Mammary epithelial cell (primary cell): ENCODE results near the gene CCNB1IP1.

Experiments used
- EZH2 ChIP-seq: IDR thresholded peaks from 2 replicates; pipeline ENCODE4 v1.6.1; 2012; ENCODE audit warnings: low read length, inconsistent platforms, borderline replicate concordance
- TF ChIP-seq, protein P1 (sequence below), 2 donors: IDR thresholded peaks in 1 of 2; conservative IDR thresholded peaks in 1 of 2; 2 replicates each; pipeline ENCODE4 v1.5.1; 2011 to 2012; ENCODE audit warnings: inconsistent platforms in 2 of 2, low read length in 2 of 2, mild to moderate bottlenecking in 2 of 2, control low read depth in 1 of 2, low read depth in 1 of 2; ENCODE audit not compliant: insufficient read depth in 1 of 2; ENCODE audit errors: extremely low read depth in 1 of 2

- TF ChIP-seq EZH2: no peak
- TF ChIP-seq, protein P1, sequence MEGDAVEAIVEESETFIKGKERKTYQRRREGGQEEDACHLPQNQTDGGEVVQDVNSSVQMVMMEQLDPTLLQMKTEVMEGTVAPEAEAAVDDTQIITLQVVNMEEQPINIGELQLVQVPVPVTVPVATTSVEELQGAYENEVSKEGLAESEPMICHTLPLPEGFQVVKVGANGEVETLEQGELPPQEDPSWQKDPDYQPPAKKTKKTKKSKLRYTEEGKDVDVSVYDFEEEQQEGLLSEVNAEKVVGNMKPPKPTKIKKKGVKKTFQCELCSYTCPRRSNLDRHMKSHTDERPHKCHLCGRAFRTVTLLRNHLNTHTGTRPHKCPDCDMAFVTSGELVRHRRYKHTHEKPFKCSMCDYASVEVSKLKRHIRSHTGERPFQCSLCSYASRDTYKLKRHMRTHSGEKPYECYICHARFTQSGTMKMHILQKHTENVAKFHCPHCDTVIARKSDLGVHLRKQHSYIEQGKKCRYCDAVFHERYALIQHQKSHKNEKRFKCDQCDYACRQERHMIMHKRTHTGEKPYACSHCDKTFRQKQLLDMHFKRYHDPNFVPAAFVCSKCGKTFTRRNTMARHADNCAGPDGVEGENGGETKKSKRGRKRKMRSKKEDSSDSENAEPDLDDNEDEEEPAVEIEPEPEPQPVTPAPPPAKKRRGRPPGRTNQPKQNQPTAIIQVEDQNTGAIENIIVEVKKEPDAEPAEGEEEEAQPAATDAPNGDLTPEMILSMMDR (conservative IDR thresholded peaks at IDR 0.05 in 1 of 2, IDR thresholded peaks at IDR 0.05 in 1 of 2; ENCODE audit: extremely low read depth in 1 of 2, insufficient read depth in 1 of 2, low read depth in 1 of 2, low read length in 2 of 2): no peak
These were observed 10.8 kb upstream of the CCNB1IP1 start for GRCh38 chr14:20343862-20344220.
